HG02623 (cell line): ENCODE results near the gene CALCB.

Experiments
- ATAC-seq: cut with Tn5 transposase; IDR thresholded peaks from one replicate; pipeline ENCODE4 v1.9.1; 2021; ENCODE audit warnings: moderate library complexity; ENCODE audit not compliant: unreplicated experiment

CALCB gene

DNA sequence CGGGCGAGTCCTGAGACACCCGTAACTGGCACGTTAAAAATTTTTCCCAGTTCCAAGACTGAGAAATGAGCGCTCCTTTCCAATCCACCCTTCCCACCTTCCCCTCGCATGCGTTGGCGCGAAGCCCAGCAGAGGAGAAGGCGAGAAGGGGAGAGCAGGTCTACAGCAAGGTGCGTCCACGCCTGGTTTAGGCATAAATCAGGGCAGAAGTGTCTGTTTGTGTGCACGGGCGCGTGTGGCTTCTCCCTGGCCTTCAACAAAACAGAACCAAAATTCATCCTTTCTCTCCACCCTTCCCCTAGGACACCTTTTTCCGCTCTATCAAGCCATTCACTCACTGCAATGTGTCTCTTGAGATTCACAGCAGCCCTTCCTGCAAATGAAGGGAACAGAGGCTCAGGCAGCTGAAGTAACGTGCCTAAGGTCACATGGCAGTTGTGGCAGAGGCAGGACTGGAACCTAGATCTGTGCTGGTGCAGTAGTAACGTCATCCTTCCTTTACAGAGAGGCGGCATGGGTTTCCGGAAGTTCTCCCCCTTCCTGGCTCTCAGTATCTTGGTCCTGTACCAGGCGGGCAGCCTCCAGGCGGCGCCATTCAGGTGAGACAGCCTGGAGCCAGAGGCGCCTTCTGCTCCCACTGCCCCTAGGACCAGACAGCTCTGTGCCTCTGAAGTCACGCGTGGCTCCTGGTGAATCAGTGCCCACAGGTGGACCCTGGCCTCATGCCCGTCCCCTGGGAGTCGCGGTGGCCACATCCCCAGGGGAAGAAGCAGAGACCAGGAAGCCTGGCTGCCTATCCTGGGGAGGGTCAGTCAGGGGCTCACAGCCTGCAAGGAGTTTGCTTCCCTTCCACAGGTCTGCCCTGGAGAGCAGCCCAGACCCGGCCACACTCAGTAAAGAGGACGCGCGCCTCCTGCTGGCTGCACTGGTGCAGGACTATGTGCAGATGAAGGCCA is 1.1 kb downstream of the CALCB start:
- peak; percentile 95 for ATAC-seq

DNA sequence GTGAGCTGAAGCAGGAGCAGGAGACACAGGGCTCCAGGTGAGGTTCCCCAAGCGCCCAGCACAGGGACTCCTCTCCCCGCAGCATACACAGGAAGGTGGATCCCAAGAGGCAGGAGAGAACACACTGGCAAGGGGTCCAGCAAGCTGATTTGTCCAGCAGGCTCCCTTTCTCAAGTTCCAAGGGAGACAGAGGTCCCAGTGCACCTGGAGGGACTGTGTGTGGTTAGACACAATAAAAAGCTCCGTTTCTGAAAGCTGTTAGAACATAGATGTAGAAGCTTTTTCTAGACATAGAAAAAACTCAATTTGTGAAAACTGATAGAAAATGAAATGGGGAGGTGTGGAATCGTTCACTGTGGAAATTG is 1.8 kb downstream of the CALCB start:
- ATAC-seq: no peak

DNA sequence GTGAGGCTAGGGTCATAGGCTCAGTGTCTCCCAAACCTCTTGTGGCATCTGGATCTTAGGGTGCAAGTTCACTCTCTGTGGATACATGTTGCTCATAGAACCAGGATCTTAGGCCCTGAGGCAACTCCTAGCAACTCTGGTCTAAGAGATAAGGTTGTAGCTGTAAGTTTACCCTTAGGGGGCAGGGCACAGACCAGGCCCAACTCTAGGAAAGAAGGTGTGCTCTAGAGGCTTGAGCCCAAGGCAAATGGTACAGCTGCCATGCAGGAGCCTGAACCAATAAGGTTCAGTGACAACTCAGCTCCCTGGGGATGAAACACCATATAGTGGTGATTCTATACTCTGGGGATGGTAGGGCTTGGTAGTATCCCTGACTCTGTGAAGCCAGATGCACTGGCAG is 17.8 kb downstream of the CALCB start:
- ATAC-seq: no peak

DNA sequence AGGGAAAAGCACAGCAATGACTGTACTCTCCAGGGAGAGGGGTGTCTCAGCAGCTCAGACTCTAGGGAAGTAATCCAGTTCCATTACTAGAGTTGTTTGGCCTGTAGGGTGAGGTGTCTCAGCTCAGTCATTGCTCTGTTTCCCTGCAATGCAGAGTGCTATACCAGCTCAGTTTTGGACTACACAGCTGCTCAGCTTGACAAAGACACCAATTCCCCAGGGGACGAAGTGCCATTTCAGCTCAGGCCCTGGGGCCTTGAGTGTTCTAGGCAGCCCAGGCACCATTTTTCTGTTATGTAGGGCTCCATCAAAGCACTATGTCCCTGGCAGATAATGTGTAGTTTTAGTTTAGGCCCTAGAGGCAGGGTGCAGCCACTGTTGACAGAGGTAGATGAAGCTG is 18.2 kb downstream of the CALCB start:
- no peak for ATAC-seq

DNA sequence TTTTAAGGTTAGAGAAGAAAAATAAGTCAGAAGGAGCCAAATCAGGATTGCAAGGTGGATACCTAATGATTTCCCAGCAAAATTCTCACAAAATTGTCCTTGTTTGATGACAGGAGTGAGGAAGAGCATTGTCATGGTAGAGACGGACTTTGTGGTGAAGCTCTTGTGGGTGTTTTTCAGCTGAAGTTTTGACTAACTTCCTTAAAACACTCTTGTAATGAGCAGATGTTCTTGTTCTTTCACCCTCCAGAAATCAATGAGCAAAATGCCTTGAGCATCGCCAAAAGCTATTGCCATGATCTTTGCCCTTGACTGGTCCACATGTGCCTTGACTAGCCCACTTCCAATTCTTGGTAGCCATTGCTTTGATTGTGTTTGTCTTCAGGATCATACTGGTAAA is 20.0 kb downstream of the CALCB start:
- peak; percentile 72 for ATAC-seq

DNA sequence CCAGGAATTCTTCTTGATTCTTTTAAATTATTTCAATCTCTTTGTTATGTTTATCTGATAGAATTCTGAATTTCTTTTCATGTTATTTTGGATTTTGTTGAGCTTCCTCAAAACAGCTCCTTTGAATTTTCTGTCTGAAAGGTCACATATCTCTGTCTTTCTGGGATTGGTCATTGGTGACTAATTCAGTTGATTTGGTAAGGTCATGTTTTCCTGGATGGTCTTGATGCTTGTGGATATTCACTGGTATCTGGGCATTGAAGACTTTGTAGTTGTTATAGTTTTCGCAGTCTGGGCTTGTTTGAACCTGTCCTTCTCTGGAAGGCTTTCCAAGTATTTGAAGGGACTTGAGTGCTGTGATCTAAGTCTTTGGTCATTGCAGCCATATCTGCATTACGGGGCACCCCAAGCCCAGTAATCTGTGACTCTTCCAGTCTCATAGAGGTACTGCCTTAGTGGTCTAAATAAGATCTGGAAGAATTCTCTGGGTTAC is 22.4 kb downstream of the CALCB start:
- no peak for ATAC-seq

DNA sequence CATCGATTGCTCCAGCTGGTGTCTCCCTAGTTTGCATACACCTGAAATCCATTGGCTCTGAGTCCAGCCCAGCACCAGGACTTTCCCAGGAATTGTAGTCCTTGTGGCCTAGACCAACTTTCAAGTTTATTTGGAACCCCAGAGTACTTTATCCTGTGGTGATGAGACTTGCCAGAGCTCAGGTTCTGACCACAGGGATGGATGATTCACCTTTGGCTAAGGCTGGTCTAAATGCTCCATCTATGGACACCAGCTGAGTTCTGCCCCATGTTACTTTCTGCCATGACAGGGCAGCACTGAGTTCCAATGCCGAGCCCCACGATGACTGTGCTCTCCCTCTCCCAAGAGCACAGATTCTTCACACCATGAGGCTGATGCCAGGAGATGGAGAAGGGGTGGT is 24.0 kb downstream of the CALCB start:
- no peak for ATAC-seq

DNA sequence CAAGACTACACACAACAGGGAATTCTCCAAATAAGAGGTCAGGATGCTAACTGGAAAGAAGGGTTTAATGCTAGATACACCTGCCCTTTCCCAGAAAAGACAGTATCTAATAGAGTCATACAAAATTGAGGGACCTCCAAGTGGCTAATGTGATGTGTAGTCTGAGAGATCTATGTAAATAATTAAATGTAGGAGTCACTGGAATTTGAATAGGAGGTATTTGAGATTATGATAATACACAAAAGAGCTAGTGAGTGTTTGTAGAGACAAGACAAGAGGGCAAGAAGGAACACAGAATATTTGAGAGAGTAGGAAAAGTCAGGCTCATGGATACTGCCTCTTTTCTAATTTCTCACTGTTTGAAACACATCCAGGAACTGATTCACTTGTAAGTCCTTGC is 25.9 kb downstream of the CALCB start:
- no peak for ATAC-seq

DNA sequence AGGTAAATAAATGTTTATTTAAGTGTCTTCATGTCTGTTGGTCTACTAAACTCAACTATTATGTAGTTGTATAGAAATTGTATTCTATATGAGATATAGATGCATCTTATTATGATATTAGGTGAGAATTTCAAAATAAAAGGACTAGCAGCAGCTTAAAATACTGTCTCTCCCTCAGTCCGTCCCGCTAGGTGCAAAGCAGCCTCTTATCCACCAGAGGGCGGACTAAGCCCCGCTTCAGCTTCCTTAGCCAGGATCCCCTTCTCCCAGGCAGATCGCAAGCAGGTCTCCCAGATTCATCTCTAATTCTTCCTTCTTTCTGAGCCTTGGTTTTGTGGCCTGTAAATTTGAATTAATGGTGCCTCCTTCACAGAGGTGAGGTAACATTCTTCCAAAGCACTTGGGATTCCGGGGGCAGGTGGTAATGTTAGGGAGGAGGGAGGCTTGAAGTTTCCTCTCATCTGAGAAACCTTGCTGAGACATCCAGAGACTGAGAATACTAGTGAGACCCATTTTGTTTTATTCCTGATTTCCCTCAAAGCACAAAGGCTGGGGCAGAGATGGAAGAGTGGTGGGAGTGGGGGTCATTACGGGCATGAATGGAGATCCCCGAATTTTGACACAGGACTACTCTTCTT is 27.8 kb downstream of the CALCB start:
- ATAC-seq: peak; percentile 82

DNA sequence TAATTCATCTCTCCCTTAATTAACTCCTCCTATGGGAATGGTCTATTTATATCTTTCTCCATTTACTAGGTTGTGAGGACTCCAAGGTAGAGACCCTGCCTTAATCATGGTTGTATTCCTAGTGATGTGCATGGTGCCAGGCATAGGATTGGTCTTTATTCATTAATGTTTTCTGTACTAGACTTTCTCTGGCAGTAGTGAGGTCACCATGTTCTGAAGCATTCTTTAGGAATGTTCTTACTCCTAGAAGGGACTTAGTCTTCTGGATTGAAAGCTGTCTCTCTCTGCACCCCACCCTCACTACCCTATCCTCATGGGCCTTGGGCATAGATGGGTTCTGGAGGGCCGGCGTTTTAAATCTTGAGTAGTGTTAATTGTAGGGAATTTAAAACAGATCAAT is 30.8 kb downstream of the CALCB start:
- ATAC-seq: no peak

DNA sequence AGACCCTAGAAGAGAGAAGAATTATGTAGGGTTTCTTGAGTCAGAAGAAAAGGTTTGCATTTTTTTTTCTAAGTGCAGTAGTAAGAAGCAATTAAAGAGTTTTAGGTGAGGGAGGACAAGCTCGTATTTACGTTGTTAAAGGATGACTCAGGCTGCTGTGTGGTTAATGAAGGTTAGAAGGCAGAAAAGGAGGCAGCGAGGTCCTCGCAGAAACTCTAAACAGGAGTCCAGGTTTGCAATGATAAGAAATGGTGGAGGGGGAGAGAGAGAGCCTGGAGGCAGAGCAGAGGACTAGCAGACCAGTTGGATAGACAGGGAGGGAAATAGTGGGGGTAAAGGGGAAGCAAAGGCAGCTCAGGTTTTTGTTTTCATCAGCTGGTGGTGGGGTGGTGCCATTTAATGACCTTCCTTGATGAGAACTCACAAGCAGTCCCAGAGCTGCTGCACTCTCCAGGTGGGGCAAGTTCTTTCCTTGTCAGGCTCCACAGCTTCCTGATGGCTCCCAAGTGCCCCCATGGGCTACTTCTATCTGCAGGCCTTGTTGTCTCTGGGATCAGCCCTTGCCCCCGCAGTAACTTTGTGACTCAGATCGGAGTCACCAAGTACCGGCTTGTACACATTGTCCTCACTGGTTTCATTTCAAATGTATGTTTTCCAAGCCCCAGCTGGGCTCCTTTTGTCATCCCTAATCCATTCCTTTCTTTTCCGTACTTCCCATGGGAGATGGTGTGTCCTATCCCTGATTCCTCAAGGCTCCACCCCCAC is 33.0 kb downstream of the CALCB start:
- no peak for ATAC-seq

DNA sequence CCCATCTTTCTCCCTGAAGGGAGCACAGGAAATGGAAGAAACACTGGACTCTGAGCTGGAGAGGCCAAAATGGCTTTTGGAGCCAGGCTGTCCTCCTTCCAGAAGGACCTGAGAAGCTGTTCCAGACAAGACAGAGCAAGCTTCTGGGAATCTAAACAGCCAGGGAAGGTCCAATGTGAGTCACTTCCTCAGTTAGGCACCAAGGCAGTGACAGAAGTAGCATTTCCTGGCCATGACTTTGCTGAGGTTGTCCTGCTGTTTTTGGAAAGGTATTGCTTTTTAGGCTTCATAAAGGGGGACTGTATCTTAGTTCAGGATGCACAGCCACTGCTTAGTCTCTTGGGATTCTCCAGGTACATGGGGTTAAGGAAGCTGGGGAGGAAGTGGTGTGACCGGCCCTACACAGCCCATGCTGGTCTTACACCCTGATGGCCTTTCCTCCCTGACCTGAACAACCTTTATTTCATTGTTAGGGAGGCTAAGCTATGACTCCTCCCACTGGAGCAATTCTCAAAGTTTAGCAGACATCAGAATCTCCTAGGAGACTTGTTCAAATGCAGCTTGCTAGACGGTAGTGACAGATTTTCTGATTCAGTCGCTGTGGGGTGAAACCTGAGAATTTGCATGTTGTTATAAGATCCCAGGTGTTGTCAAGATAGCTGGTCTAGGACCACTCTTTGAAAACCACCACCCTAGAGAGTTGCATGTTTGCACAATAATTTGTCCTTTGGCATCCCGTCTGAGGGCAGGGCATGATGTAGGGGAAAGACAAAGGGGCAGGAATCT is 34.5 kb downstream of the CALCB start:
- ATAC-seq: peak; percentile 64

DNA sequence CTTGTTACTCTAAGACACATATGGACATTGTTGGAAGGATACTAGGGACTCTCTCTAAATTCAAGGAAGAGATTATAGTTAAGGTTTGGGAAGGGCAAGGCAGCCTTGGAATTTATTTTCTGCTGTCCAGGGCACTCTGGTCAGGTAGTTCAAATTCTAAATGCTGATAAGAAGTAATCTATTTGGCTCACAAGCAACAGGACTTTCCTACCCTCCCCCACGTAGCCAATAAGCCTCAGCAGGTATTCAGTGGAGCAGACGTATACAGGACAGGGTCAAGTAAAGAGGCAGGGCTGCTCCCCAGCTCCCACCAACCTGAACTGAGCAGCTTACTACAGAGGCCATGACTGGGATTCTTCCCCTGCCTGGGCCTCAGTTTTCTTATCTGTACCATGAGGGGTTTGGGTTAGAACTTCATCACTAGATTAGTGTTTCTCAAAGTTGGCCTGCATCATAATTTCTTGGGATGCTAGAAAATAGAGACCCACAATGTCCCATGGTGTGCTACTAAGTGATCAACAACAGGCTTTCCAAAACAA is 35.3 kb downstream of the CALCB start:
- ATAC-seq: no peak

DNA sequence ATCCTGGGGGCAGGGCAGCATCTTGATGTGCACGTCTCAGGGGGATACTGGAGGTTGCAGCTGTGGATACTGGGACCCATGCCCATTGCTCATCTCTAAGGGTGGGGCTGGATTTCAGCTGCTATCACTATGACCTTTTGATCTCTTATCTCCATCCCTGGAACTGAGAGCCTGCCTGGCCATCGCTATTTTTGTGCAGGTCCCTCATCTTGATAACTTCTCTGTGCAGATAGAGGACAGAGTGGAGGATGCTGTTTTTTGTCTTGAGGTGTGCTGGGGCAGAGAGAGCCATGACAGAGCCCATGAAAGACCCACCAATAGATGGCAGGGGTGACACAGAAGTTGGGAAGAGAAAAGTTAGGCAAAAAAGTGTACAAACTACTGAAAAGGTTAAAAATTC is 36.2 kb downstream of the CALCB start:
- ATAC-seq: no peak

DNA sequence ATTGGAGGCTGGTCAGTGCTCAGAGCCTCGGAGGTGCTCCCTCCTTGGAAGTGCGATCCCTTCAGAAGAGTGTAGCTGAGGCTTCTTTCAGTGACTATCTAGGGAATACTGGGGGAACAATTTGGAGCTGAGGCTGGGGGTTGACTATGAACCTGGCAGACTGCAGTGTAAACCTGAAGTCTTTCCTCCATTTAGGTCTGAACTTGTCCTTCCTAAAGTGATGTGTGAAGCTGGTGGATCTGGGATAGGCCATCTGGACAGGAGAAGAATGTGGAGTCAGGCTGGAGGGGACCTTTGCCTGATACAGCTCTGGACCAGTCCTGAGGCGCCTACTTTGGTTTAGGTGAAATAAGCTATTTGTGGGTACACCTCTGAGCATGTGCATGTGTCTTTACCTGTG is 37.8 kb downstream of the CALCB start:
- no peak for ATAC-seq

DNA sequence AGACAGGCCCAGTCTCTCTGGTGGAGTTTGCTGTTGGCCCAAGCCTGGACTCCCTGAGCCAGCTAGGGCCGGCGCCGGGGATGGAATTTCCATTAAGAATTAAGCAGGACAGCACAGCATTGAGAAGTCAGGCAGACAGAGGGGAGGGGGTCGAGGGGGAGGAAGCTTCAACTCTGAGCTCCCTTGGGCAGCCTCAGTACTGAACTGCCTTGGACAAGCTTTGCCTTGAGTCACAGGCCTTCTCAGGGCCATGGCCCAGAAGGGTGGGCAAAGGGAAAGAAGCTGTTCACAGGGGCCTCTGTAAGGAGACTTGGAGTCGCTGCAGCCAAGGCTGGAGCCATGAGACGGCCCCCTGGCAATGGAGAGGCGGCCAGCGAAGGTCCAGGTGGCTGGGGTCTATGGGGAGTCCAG is 38.7 kb downstream of the CALCB start:
- ATAC-seq: no peak

DNA sequence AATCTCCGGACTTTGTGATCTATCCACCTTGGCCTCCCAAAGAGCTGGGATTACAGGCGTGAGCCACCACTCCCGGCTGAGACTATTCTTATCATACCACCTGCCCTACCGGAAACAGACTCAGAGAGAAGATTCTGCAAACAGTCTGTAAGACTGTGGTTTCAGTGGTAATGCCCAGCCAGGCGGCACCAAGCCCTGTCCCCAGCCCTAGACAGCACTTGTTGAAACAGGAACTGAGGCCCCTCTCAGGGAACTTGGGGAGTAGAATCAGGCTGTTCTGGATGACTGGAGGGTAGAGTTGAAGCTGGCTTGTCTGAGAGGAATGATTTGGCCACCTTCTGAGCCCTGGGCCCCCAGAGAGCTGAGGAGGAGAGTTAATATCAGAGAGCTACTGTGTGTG is 40.0 kb downstream of the CALCB start:
- ATAC-seq: peak; percentile 95

DNA sequence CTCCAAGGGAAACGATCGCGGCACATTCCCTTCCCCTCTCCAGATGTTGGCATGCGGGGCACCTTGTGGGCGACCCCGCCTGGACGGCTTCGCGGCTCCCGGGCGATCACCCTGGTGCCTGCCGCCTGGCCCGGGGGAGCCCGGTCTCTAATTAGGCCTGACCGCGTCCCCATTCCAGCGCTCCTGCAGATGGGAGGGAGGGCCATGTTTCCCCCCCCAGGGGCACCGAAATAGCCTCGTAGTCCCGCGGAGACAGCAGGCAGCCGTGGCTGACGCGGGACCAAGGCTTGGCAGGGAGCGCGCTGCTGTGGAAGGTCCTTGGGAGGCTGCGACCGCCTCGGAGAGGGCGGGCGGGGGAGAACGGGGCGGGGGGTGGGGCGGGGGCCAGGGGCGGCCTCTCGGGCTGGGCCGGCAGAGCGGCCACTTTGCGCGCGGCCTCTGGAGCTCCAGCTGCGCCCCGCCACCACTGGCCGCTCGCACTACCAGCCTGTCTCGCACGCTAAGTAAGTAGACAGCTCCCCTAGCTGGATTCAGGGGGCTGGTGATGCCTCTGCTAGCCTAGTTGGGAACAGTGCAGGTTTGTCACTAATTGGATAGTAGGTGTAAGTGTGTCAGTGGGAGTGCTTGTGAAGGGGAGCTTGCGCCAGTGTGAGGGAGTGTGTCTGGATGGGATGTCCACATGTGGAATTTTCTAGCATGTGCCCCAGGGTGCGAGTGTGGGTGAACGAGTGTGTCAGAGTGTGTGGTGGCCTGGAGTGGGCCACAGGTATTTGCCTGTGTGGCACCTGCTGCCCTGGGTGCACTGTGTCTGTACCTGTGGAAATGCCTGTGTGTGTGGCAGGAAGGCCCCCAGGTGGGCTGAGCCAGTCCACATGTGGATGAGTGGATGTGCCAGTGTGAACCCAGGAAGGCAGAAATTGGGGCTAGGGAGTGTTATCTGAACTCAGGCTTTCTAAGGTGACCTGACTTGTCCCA is 41.4 kb downstream of the CALCB start, which contains the start of gene INSC:
Gene INSC, plus strand, starts transcription at position 423 of the 975 bp plus-strand sequence. CDS start 34,252 bp downstream, outside the sequence.
- no peak for ATAC-seq

DNA sequence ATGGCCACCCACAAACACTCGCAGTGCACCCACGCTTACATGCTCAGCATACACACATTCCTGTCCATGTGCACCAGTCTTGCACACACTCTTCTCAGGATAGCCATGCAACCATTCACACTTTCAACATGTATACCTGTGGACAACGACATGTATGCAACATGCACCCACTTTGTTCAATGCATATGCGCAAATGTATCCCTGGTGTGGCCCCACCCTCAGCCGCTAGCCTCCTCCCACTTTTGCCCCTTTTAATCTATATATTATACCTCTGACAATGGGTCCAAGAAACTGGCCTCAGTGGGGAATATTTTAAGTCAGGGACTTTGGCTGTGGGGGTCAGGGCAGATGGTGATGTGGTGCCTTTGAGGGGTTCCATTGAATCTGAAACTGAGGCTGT is 42.3 kb downstream of the CALCB start:
- no peak for ATAC-seq
